Germinal center (tissue), 1 donor: ENCODE measurements around the gene YAF2.

Source experiments
- DNase-seq: peaks from one replicate; pipeline ENCODE4 v3.0.0; 2012; ENCODE audit warnings: mixed read lengths, low spot score

Gene YAF2

DNA sequence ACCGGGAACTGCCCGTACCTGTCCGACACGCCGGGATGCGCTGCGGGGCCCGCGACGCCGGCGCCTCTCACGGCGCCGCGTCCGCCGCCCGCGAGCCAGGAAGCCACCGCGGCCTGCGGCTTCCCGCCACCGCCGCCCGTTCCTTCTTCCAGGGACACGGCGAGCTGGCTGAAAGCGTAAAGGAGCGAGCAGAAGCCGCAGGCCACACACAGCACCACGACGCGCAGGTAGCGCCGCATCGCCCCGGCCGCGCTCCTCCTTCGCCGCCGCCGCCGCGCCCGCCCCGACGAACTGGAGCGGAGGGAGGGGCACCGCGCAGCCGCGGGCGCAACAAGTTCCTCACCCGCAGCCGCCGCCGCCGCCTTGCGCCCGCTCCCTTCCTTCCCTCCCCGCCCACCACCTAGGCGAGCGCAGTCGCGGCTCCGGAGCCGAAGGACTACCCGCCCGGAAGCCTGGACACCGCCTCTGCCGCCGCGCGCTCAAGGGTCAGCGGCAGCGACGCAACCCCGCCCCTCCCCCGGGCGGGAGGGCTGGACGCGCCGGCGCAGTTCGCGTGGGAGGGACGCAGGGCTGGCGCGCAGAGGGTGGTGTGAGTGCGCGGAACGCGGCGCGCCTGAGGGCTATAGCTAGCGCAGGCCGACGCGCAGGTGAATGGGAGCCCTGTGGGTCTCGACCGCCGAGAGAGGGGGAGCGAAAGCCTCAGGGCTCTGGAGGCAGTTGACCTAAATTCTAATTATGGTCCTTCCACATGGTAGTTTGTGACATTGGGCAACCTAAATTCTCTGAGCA is 93.4 kb downstream of the YAF2 start, which contains the start of gene GXYLT1:
GXYLT1 (minus strand) TSS at position 467 of the 789 bp plus-strand sequence; CDS start at position 239, 228 bp downstream.
- DNase-seq, result peak; percentile 88

DNA sequence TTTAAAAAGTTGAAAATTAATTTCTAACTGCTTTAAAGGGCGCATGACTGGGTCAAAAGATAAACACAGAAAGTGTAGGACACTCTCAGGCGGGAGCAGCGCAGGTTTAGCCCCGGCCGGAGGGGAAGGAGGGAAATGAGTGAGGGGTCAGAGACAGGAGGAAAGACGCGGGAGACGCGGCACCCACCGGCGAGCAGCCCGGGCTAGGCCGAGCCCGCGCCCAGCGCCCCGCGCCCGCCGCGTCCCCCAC is 94.0 kb downstream of the YAF2 start:
- DNase-seq, result no peak

DNA sequence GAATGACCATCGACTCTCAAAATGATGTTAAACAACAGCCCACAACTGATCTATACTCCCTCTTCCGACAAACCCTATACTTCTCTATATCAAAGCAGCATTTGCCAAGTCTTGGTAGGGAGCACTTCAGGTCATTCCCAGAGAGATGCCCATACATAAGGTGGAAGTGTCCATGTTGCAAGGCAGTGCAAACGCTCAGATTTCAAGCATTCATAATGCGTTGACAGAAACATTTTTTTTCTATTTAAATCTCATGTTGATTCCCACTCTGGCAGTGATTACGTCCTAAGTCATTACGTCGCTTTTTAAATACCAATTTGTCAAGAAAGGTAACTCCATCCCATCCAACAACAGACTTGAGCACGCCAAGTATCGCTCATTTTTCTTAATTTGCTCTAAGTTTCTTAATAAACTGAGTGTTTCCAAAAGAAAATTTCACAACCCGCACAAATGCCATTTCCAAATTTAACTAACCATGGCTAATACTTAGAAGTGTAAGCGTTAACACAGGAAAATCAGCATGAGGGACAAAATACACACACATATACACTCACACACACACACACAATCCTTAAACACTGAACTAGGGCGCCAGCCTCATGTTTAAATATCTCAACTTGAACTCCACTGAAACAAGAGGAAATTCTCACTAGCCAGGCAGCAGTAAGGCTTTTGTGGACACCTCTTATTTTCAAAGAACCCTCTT is 94.4 kb downstream of the YAF2 start:
- DNase-seq, result peak; percentile 18

DNA sequence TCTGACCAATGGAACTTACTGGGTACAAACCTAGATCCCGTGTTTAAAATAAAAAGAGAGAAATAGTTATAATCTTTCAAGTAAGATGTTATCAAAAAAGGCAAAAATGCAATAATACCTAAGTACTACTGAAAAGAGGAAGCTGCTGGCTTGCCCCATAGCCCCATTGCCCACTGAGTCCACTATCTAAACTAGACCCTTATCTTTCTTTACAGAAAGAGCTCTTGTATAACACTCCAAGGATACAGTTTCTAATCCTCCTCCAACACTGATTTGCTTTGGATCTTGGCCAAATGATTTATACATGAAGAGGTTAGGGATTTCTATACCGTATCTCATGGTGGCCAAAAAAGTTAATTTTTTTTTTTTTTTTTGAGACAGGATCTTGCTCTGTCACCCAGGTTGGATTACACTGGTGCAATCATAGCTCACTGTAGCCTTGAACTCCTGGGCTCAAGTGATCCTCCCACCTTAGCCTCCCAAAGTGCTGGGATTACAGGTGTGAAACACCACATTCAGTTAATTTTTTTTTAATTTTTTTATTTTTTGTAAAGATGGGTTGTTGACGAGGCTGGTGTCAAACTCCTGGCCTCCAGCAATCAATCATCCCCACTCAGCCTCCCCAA is 96.0 kb downstream of the YAF2 start:
- no peak for DNase-seq

DNA sequence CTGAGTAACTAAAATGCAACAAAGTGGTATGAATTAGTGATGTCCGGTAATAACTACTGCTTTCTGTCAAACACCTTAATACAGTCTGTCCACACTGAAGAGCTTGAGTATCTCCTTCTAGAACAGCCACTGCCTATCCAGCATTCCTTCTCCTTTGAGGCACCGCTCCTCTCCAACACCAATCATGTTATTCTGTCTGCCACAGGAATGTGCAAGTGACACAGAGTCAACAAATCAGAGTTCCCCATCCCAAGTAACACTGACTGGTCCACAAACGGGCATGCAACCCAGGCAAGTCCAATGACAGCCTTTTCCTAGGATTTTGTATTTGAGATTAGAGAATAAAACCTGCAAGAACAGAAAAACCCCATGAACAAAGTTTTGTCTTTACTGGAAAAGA is 97.1 kb downstream of the YAF2 start:
- DNase-seq, result no peak

DNA sequence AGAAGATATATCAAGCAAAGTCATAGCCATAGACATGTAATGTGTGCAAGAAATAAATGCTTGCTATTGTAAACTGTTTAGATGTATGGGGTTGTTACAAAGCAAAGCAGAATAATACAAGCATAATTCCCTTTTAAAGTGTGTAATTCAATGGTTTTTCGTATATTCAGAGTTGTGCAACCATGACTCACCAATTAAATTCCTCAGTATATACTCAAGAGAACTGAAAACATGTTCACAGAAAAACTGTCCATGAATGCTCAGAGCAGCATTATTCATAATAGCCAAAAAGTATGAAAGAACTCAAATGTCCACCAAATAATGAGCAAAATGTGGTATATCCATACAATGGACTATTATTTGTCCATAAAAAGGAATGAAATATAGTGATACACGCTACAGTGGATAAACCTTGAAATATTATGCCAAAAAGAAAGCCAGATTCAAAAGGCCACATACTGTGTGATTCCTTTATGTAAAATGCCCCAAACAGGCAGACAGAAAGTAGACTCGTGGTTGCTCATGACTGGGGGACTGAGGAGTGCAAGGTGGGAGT is 102.7 kb downstream of the YAF2 start:
- DNase-seq, result no peak

DNA sequence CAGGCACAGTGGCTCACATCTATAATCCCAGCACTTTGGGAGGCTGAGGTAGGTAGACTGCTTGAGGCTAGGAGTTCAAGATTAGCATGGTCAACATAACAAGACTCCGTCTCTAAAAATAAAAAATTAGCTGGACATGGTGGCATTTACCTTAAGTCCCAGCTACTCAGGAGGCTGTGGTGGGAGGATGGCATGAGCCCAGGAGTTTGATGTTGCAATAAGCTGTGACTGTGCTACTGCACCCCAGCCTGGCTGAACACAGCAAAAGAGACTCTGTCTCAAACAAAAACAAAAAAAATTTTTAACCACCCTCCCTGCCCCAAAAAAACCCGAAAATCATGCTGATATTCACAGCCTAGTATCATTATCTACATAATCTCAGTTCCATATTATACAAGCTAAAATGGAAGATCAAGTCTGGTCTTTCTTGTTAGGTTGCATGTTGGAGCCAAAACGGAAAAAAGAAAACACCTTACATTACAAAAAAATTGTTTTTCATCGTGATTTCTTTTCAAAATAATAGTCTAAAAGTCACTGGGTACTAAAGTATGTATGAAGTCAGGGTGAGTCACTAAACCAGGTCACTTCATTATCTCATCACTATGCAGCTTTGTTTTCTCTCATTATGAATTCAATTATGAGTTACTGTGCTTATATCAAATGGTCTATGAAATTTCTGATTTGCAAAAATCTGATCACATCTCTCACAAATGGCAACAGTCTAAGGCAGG is 107.2 kb downstream of the YAF2 start:
- no peak for DNase-seq

DNA sequence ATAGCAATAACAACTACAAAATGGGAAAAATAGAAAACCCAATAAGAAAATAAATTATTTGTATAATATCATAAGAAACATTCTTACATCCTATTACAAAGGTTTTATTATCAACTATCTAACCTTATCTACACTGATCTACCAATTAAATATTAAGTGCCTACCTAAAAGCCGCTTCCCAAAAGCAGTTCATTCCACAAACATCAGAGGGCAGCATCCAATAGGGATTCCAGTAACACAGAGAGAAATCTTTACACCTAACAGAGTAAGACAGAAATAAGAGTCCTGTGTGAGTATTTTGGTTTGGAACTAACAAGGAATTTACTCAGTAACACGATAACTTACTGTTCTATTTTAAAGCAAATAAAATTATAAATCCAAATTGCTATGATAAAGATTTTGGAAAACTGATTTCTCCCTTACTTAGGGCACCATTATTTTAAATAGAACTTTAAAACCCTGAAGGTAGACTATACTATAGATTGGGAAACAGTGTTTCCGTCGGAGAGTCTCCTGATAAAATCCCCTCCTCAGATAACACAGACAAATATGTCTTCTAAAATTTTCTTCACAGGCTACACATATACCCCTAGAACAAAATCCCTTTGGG is 108.3 kb downstream of the YAF2 start:
- no peak for DNase-seq

DNA sequence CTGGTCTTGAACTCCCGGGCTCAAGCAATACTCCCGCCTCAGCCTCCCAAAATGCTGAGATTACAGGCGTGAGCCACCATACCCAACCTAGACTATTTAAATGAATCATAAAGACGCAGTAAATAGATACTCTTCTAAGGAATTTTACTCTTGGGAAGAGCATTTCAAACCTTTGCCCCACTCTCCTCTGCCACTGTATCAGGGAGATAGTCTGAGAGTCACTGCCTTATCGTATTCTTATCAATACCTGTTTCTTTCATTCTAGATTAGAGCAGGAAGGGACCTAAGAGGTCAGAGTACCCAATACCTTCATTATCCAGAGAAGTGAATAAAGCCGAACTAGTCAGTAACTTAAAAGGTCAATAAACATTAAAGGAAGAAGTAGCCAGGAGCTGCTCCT is 109.2 kb downstream of the YAF2 start:
- DNase-seq, result no peak

DNA sequence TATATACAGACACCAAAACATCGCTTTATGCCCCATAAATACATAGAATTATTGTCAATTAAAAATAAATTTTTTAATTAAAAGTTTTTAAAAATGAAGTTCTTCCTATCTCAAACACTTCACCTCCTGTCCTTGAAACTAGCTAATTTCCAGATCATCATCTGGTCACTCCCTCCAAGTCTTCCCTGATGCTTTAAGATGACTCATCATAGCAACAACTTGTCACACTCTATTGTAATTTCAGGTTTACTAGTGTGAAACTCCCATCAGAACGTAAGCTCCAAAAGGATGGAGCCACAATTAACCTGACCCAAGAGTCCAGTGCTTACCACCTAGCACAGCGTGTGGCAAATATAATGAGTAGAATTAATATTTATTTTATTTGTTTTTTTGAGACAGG is 109.7 kb downstream of the YAF2 start:
- no peak for DNase-seq

DNA sequence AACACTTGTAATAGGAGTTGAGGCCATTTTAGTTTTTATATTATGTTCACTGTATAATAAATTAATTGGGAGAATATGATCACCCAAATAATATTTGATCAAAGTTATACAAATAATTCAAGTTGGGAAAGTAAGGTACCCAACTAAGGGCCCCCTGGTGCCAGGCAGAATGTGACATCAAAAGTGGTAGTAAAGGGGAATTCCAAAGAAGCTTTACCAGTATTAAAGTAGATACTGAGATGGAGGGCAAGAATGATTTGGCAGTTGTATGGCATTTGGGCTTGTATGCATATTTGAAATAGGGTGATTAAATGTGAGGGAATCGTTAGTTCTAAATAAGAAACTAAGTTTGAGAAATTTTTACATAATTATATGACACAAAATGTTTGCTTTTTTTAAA is 111.1 kb downstream of the YAF2 start:
- DNase-seq, result no peak

DNA sequence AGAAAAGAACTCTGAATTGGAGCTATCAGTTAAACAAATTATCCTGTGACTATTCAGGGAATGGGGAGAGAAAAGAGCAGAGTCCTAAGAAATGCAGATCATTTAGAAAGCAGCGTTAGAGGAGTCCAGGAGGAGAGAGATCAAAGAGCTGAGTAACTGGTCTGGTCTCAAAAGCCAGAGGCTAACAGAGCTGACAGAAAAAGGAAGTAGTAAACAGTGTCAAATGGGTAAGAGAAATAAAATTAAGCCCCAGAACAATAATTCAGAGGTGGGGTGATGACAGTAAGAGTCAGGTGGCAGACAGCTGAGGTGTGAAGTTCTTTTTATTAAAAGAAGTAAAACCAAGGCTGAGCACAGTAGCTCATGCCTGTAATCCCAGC is 112.7 kb downstream of the YAF2 start:
- no peak for DNase-seq

DNA sequence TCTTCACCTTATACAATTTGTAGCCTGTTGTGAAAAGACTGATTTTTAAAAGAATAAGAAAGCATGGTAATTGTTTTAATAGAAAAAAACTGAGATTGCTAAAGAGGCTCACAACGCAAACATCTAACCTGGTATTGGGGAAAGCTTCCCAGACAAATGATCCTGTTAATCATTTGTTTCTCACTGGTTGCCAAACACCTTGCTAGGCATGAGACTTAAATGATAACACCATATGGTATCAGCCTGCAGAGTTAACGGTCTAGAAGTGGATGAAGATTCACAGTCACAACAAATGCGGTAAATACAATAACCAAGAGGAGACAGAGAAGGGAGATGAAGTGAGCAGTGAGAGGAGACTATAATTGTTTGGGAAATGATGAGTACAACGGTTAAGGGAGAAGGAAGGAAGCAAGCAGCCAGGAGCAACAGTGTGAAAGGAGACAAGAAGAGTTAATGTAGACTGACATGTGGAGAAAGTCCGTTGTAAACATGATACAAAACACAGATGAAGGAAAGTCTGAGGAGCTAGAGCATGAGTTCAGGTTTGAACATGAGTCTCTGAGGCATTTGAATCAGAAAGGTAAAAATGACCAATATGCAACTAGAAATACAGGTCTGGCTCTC is 113.2 kb downstream of the YAF2 start:
- no peak for DNase-seq

DNA sequence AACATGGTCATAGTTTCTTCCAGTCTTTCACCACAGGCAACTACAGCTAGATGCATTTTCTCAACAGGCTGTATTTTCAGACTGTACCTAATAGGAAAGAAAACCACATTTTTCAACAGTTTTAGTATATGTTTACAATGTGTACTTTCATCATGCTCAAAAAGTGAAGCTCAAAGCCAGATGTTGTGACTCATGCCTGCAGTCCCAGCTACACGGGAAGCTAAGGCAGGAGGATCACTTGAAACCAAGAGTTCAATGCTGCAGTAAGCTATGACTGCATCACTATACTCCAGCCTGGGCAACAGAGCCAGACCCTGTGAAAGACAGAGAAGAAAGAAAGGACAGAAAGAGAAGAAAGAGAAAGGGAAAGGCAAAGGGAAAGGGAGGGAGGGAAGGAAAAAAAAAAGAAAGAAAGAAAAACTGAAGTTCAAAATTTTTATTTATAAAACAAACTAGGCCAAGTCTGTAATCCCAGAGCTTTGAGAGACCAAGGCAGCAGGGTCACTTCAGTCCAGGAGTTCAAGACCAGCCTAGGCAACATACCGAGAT is 118.9 kb downstream of the YAF2 start:
- no peak for DNase-seq

DNA sequence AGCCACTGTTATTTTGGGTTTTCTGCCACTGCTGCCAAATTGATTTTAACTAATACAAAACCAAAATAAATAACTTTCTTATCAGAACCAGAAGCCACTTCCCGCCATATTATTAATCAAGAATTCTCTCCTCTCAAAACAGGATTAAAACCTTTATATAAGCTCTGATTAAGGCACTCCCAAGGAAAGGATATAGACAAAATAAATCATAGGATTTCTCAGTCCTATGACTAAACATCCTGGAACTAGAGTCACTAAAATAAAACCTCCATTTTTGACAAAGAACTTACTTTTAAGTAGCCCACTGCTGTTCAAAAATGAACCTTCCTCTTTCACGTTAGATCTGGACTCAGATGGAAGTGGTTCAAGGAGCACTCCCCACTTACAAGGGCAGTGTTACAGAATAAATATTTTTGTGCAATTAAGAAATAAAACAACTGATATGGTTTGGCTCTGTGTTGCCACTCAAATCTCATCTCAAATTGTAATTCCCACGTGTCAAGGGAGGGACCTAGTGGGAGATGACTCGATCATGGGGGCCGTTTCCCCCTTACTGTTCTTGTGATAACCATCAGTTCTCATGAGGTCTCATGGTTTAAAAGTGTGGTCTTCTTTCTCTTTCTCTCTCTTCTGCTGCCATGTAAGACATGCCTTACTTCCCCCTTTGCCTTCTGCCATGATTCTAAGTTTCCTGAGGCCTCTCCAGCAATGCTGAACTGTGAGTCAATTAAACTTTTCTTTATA is 119.7 kb downstream of the YAF2 start:
- no peak for DNase-seq

DNA sequence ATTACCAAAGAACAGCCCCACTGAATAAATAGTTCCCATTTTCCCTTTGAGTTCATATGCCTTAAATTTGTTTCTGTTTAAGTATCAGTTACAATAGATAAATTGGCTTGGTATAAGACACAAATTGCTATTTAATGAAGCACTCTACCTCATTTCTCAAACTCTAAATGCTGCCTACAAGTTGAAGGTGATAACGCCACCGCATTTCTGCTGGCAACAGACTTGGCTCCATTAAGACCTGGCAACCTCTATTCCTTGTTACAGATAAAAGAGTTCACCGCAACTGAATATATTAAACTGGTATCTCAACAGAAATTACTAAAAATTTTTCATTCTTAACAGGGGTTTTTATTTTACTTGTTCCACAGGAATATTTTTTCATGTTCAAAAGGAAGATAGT is 129.0 kb downstream of the YAF2 start:
- DNase-seq, result no peak
